GM20431 (cell line): Measurements from ENCODE around the gene MTSS2.

ENCODE experiments used
- in situ Hi-C: fragments of 300-500 bp; cut with MseI, MboI; formaldehyde crosslinking; loops from one replicate; pipeline ENCODE4 v1.15.0; 2020; ENCODE audit warnings: low sequenced_read_pairs; ENCODE audit not compliant: unreplicated experiment

MTSS2 gene

DNA sequence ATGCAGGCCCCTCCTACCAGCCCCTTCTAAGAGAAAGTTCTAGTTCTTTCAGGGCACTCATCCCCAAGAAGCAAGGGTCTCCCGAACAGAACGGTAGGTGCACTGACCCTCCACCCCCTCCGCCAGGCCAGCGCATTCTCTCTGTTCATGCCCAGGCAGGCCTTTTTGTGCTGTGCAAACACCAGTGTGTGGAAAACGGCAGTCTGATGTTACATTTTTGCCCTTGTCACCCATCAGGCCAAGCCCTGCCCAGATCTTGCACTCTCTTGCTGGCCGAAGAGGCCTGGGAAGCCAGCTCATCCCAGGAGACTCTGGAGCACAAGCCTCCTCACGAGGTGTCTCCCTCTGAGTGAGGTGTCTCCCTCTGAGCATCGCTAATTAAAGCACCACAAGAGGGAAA is 16.1 kb upstream of the MTSS2 start:
- in situ Hi-C loops: no loop called here

DNA sequence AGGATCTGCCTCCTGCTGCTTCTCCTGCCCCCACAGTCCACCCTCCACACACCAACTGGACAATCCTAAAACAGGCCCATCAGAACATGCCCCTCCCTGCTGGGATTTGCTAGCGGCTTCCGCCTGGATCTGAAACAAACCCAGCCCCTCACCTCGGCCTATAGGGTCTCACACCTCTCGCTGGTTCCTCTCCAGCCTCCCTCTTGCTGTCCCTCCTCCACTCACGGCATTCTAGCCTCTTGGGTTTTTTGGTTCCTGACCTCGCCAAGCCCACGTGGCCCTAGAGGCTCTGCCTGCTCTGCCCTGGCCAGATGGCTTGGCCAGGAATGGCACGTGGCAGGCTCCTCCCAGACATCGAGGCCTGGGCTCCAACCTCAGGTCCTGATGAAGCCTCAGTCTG is 15.7 kb upstream of the MTSS2 start:
- in situ Hi-C loops: no loop called here

DNA sequence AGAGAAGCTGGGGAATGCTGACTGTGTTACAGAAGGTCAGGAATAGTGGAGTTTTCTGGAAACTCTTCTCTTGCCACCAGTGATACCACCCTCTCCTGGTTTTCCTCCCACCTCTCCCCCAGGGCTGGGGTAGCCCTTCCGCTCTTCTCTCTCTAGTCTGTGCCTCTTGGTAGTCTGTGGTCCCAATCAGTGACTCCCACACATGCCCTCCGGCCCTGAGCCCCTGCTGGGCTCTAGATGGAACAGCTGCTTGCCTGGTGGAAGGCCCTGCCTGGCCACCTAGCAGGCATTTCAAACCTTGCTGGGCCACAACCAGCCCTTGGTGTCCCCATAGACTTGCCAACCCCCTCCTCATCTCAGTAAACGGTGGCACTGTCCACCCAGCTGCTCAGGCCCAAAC is 15.2 kb upstream of the MTSS2 start:
- in situ Hi-C loops: no loop called here

DNA sequence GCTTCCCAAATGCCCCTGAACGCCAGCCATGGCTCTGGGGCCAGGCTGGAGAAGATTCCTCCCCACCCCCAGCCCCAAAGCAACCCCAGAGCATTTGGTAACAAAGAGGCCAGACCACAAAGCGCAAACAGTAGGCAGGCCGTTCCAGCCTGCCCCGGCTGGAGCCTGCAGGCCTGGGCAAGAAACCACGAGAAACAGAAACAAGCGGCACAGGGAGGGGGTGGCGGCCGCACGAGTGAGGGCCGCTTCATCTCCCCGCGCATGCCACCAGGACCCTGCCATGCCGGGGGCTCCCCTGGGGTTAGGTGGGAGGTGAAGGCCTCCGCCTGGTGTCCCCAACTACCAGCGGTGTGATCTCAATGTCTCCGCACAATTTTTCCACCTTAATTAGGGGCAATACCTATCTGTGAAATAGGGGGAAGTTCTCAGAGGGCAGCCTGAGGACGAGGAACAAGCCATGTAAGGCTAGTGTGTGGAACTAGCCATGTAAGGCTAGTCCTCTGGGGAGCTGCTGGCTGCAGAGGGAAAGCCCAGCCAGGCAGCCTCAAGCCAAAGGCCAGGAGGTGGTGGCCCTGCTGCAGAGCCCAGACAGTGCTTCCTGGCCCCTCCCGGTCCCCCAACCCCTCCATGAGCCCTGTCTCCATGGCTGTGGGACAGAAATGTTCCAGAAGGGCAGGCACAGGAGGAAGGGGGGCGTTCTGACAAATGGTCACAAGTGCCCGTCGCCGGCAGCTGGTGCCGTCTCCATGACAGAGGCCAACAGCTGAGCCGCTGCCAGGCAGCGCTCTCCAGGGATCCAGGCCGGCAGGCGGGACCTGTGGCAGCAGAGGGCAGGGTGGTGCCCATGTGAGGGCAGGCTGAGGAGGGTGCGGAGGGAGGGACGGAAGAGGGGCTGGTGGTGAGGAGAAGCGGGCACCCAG is 14.5 kb upstream of the MTSS2 start:
- in situ Hi-C loops: no loop called here

DNA sequence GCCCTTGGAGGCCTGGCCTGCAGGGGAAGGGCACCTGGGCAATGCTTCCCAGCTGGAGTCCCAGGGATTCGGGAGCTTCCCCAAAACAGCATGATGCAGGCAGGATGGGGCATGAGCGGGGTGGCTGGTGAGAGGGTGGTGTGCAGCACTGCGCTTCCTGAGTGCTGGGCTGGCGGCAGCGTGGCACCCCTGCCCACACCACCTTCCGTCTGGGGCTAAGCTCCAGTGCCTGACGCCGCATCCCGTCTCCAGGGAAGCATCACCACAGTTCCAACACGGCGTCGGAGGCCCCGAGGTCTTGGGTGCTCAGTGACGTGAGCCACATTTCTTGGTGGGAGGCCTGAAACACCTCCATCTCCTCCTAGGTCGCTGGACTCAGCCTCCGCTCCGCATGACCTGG is 13.8 kb upstream of the MTSS2 start:
- in situ Hi-C loops: no loop called here

DNA sequence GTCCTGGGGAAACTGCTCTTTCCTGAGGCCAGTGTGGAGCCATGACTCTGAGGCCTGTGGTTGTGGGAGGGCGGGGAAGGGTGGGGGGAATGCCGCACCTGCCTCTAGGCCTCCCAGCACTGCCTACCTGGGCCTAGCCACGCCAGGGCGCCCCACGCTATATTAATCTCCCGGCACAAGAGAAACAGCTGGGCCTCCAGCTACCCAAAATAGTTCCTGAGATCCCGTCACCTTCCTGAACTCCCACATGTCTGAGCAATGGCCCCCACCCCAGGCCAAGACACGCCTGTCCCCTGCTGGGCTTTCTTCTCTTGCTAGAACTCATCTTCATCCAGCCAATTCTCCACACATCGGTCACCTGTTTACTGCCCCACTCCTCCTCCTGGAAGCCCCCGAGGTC is 13.0 kb upstream of the MTSS2 start:
- in situ Hi-C loops: no loop called here

DNA sequence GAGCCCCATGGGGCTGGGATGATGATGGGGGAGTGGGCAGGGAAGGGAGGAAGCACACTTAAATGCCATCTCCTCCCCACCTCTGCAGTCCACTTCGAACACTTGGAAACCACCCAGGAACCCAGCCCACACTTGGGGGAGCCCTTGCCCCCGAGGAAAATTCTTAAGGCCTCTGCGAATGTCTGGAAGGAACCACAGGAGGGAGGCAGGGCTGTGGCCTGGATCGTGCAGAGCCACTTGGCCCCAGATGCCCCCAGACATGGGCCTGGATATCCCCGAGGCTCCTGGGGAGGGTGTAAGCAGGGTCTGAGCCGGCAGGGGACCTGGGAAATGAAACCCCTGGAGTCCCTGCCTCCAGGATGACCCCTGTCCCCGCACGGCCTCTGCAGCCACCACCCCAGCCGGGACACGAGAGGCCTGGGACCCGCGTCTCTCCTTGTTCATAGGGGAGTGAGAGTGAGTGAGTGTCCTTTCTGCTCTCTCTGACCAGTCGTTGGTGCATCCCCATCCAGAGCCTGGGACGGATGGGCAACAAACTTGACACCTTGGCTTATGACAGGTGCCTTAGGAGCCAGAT is 11.8 kb upstream of the MTSS2 start:
- in situ Hi-C loops: no loop called here

DNA sequence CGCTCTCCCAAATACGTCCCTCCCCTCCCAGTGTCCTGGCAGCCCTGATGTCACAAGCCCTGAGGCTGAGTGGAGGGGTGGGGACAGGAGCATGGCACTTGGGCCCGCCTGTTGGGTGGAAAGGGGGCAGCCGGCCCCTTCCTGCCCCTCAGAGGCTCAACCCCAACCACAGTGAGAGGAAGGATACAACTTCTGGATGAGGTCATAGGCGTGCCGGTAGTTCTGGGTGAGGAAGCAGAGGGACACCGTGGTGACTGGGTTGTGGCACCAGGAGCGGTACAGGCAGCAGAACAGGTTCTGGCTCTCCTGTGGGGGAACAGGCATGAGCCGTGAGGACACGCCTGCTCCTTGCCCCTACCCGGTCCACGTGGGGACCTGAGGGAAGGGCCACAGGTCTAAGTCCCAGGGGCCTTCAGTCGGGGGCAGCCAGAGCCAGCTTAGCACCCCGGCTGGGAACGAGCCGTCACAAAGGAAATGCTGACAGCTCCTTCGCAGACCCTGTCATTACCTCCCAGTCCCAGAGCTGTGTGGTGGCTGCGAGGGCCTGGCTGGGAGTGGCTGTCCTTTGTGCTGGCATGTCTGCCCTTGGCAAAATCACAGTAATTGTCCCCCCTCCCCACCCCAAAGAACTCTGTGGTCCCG is 11.2 kb upstream of the MTSS2 start:
- in situ Hi-C loops: no loop called here

DNA sequence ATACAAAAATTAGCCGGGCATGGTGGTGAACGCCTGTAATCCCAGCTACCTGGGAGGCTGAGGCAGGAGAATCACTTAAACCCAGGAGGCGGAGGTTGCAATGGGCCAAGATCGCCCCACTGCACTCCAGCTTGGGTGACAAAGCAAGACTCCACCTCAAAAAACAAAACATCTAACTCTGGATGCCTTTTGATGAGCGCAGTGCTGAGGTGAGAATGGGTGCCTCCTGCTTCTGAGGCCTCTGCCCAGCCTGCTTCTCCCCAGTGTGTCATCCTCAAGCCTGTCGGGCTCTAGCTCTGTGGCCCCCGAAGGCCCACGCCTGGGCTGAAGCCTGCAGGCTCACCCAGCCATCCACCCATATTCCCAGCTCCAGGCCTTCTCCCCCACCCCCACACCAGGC is 10.5 kb upstream of the MTSS2 start:
- in situ Hi-C loops: no loop called here

DNA sequence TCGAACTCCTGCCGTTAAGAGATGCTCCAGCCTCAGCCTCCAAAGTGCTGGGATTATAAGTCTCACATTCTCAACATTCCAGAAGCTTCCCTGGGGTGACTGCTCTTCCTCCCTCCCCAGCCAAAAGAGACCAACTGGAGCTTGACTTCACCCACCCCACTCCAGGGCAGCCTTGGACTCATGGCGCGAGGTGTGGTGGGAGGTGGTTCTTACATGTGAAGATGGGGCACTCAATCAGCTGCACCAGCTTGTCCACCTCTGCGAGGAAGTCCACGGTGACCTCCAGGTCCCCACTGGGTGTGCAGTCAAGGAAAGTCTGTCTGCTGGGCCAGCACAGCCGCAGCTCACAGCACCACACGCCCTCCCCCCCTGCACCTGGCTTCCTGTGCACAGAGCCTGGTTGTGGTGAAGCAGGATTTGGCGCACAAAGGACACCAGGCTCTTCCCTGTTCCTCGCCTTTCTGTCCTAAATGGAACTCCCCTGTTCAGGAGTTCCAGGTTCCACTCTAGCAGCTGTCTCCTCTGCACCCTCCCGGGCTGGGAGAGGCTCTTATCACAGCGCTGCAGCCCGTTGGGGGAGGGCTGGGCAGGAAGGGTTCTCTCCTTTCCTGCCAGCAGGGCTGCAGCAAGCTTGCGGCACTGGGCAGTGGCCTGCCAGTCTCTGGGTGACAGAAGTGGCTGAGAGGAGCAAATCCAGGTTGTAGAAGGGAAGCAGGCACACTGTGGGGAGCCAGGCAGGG is 9.6 kb upstream of the MTSS2 start:
- in situ Hi-C loops: no loop called here

DNA sequence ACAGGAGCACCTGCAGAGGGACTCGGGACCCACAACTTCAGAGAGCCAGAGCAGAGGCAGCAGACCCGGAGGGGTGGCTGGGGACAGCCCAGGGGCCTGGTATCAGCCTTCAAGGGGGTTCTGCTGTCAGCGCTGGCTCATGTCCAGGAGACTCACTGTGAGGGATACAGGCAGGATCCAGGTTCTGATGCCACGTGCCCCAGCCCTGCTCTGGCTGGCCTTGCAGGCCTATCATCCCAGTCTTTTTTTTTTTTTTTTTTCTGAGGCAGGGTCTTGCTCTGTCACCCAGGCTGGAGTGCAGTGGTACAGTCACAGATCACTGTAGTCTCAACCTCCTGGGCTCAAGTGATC is 9.0 kb upstream of the MTSS2 start:
- in situ Hi-C loops: no loop called here

DNA sequence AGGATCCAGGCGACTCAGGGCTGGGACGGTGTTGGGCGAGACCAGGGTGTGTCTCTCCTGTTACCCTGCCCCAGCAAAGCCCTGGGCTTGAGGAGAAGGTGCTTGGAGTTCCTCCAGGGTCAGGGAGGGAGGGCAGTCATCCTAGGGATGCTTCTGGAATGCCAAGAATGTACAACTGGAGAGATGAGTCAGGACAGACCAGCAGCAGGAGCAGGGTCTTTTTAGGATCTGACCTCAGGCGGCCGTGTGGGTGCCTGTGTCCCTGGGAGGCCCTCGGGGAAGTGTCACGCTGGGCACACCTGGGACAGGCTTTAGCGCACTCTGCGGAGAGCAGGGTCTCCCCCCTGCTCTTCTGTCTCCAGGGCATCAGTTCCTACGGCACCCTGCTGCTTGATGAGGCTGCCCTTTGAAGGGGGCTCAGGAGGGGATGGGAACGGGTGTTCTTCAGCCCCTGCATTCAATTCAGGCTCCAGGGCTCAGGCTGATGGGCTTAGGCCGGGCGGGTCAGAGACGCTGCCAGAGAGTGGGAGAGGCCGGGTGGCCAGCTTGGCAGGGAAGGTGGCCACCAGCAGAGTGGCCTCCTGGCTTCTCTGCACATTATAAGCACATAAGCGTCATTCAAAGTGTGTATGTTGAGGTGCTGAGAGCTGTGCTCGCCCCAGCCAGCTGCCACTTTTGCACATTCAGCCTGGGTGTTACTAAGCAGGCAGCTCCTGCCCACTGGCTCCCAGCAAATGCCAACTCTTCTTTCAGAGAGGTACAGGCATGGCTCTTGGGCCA is 8.4 kb upstream of the MTSS2 start:
- in situ Hi-C loops: no loop called here

DNA sequence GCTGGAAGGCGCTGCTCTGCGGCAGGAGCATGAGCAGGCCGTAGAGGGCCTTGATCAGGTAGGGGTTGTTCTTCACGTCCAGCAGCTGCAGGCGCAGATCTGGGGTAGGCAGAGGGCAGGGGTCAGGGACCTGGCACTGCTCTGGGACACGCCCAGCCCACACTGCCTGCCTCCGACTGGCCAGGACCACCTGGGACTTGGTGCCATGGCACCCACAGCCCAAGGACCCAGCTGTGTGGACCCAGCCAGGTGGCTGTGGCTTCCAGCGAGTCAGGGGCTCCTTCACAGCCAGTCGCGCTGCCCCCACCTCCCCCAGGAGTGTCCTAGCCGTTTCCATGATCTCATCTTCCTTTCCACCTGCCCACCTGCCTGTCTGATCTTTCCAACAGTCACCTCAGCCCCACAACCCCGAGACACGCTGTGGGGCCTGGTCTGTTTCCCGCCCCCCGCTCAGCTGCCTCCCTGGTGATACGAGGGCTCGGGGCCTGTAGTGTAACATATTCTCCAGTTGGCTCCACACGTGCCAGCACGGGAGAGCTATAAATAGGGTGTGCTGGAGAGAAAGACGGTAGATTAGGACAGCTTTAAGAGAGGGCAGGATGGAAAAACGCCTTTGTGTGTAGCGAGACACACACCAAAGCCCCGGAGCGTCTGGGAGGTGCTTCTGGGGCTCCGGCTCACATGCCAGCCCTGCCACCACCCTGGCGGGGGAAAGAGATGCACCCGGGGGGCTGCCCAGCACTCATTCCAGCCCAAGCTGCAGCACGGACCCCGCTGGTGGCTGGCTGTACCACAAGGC is 7.2 kb upstream of the MTSS2 start:
- in situ Hi-C loops: no loop called here

DNA sequence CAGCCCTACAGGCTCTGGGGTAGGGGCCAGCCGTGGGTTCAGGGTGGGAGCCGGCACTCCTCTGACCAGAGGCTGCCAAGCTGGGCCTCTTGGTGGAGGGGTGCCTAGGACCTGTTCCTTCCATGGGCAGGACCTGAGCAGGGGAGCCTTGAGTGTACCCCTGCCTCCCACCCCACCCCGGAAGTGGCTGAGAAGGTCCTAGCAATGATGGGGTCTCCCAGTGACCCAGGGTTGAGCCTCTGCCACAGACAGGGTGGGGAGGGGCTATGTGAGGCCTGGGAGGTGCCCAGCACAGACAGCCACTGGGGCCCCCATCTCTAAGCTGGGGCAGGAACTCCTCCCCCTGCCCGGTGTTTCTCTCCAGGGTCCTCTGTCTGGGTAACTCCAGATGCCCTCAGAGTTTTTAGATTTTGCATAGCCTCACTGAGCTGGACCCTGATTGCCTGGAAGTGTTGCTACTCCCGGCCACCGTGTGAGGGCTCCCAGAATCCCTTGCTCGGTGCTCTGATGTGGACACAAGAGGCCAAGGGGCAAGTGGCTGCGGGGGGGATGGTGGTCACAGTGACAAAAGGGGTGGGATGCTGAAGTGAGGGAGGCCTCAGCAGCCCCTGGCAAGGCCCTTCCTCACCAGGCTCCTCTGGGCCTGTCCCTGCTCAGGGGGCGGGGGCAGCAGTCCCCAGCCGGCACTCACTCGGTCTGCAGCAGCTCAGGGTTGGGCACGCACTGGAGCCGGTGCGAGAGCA is 6.4 kb upstream of the MTSS2 start:
- in situ Hi-C loops: no loop called here

DNA sequence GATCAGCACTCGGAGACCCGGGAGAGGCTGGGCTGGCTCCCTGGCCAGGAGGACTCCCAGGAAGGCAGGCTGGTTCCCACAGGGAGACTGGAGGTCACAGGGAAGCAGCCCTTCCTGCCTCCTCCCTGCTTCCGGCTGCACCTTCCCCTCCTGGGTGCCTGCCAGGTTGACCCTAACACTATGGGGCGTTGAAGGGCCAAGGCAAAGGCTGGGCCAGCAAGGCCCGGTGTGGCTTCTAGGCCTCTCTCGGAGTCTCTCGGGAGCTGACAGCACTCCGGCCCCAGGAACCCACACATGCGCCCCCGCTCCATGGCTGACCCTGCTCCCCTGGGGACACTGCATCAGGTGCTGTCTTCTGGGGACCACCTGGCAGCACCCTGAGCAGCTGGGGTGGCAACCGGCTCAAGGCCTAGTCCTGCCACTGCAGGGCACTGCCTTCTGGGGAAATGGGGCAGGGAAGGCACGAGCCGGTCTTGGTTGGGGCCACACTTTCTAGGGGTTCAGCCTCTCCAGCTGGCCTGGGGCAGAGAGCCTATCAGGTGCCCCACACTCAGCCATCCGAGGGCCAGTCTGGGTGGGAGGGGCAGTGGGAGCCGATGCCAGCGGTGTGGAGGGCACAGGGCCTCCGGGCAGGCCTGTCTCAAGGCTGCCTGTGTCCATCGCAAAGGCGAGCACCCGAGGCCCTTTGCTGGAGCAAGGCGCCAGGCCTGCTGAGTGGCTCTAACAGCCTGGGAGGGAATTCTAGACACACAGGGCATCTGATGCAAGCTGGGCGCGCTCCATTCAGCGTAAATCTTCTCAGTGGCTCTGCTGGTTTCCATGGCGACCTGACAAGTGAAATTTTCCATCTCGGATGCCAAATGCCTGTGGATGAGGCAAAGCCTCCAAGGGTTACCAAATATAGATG is 5.6 kb upstream of the MTSS2 start:
- in situ Hi-C loops: no loop called here

DNA sequence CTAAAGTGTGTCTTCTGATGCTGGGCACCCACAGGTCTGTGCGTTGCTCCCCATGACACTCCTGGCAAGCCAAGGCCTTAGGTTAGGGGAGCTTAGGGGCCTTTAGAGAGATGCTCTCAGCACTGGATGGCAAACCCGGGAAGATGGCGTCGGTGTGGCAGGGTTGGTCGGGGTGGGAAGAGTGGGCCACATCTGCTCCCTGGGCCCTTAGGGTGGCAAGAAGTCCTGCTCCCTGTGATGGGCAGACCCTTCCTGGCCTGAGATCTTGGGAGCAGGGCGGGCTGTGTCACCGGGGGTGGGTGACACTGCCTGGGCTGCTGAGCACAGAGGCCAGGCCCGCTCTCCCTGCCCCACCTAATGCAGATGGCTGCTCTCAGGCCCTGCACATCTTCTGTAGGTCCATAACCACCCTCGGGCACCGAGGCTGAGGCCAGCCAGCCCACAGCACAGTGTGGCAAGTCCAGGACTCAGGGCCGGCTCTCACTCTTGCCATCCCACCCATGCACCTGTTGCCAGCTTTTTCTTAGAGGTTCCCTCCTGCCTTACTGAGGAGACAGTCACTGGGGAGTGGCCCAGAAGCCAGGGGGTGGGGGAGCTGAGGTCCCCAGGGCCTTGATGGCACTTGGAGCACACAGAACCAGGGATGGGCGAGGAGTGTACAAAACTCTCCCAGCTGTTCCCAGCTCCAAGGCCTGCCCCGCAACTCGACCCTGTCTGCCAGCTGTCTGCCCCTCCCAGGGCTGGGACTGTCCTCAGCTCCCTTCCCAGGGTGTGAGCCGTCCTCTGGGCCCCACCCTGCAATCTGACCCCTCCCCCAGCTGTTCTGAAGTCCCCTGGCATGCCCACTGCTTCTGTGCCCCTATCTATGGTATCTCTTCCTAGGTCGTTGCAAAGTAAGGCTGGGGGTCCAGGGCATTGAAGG is 4.4 kb upstream of the MTSS2 start:
- in situ Hi-C loops: loop anchor here (10.0 kb wide), 1 partner anchor 85 kb away; no protein-coding TSS in a partner anchor
